HG02981 (cell line): ENCODE data around the gene RBM39.
"Not testable (repeated sequence)": the region's sequence is repeated elsewhere in the genome, so short reads cannot be mapped to it uniquely, and the experiment has no call there.

Experiments used
- ATAC-seq: cut with Tn5 transposase; IDR thresholded peaks from one replicate; pipeline ENCODE4 v1.9.1; 2021; ENCODE audit warnings: mild to moderate bottlenecking, moderate library complexity; ENCODE audit not compliant: unreplicated experiment

Gene RBM39

DNA sequence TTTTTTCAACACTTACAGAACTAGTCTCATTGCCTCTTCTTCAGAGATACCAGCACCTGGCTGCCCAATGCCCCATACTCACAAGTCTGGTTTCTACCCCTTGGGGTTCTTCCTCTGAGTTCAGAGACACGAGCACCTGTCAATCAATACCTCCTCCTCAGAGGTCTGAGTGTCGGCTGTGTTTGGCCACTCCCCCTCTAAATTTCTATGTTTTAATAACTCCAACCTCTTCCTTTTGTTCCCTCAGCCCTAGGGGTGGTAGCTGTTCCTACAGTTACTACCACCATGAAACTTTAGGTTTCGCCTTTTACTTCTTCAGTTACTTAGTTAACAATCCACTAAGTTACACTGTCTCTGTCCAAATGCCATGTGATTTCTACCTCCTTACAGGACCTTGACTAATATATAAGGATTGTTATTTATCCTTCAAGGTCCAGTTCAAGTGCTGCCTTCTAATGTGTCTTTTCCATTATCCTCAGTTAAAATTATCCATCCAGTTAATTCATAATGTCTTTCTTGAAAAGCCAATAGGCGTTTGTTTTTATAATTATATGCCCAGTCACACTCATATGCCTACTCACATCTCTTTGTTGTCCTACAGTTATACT is 15.1 kb upstream of the RBM39 start:
- ATAC-seq = no peak

DNA sequence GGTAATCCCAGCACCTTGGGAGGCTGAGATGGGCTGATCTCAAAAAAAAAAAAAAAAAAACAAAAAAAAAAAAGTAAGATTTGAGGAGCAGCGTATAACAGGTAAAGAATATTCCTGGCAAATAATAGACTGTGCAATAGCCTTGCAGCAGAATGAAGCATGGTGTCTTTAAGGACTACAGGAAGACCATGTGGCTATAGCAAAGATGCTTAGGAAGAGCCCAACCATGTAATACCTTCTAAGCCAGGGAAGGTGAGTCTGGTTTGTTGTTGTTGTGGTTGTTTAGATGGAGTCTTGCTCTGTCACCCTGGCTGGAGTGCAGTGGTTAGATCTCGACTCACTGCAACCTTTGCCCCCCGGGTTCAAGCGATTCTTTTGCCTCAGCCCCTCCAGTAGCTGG is 14.3 kb upstream of the RBM39 start:
- ATAC-seq = no peak

DNA sequence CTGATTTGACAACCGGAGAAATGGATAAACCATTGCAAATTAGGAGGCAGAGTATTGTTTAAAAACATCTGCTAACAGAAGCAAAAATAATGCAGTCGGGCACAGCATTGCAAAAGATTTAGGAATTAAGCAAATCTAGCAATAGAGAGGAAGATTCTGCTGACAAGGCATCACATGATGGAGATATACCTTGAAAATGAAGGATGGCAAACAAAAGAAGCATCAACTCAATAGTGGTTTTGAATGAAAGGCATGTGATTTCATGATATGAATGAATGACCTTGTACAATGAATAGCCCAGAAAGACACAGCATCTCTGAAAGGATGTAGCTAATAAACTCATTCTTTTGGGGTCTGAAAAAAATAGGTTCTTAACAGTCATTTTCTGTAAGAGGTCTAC is 8.6 kb upstream of the RBM39 start:
- ATAC-seq = no peak

DNA sequence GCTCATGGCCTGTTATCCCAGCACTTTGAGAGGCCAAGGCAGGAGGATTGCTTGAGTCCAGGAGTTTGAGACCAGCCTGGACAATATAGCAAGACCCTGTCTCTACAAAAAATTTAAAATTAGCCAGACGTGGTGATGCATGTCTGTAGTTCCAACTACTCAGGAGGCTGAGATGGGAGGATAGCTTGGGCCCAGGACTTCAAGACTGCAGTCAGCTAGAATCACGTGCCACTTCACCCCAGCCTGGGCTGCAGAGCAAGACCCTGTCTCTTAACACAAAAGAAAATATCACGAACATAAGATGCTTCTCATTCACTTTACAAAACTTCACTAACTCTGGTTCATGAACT is 2.4 kb upstream of the RBM39 start:
- ATAC-seq = not testable (repeated sequence)

DNA sequence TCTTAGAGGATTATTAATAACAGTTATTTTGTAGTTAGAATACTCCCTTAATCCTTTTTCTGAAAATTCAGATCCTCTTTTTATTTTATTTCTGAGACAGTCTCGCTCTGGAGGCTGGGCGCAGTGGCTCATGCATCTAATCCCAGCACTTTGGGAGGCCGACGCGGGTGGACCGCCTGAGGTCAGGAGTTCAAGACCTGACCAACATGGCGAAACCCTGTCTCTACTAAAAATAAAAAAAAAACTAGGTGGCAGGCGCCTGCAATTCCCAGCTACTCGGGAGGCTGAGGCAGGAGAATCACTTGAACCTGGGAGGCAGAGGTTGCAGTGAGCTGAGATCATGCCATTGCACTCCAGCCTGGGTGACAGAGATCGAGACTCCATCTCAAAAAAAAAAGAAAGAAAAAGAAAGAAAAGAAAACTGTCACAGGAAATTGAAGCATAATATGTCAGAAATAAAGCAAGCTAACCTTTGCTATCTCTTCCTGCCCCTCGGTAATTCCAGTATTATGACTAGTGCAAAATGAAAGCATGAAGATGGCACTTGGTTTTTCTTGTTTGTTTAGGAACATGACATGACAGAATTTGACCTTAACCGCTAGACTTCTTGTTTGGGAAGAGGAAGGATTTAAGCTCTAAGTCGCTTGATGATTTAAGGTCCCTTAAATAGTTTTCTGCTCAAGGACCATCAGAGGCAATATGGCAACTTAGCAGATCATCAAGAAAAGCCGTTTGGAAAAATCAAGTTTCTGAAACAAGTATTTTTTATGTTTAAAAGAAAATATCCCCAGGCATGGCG is 1.8 kb upstream of the RBM39 start:
- ATAC-seq = no peak

DNA sequence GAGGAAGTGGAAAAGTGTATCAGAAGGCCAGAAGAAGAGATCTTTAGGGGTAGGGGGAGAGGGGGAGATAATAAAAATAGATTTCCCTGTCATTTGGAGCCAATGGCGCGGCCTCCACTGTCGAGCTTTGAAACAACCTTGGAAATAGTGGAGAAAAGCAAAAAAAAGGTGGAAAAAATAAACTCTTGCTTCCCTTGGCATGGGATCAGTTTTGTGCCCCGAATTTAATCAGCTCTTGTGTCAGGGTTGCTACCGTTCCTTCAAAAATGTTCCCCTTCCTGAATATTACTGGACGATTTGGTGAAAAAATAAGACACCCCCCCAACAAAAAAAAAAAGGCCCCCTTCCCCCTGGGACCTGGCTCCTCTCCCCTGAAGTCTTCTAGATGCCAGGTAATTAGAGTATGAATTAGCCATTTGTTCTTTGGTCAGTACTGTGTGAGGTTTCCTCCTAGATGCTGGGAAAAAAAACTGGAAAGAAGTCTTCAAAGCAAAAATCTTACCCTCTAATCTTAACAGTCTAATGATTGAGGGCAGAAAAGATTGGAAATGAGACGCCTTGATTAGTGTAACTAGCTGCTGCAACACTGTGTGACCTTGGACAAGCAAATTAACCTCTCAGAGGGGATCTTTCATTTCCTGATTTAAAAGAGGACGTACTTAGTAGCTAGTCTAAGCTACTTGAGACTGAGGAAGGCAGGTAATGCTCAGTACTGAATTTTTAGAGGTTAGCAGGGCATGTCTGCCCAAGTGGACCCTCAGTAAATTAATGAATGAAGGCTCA is 872 bp upstream of the RBM39 start:
- no peak for ATAC-seq

DNA sequence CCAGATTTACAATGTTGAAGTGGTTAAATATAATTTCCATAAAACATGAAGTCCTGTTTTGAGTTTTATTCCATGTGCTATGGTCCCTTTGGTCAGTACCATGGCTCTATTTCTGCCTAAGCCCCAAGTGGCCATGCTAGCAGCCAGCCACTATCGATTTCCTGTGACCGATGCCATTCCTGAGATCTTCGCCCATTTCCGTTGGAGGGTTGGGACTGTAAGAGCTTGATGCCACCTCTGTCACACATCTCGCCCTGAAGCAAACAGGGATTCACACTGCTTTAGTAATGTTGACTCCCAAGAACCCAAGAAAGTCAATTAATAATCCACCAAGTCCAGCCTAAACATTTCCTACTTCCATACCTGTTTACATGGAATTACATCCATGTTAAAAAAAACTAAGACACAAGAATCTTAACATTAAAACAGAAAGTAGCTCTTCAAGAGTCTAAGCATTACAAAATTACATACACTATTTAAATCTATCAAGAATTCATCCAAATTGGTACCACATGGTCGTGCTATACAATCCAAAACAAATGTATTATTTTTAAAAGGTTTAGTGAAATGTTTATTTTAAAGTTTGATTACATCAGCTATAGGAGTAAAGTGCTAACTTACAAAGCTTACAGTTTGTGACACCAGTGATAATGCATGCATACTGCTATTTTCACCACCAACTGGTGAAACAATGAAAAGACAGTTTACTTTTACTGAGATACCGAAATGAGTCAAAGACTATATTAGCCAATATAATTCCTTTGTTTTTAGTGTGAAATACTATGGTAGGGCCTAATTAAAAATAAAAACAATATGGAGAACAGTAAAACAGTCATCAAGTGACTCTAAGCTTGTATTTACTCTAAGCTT is 2.5 kb downstream of the RBM39 start:
- no peak for ATAC-seq

DNA sequence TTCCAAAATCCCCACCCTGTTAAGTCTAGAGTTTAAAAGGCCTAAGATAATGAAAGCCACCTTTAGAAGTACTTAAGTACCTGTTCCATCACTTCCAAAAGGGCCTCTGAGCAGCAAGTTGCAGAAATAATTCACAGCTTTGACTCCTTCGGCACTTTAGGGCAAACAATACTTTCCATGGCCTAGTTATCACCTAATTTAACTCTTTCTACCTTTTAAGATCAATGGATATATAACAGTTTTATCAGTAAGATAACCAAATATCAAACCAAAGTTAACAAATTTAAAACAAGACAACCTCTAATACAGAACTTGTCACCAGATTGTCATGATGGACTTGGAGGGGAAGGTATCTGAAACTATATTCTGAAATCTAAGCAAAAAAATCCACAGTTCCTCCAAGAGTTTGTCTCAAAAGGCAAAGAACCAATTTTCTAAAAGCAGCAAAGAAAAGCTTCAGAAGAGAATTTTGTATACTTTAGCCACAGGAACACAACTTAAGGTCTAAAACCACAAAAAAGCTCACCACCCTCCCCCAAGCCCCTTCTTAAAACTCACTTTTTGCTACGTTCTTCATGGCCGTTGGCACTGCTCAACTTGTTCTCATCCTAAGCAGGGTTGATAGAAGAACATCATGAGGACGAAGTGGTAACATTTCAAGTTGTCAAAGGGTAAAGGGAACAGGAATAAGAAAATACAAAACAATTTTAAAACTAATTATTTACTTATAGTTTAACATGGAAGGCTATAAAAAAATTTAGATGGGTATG is 3.5 kb downstream of the RBM39 start:
- no peak for ATAC-seq

DNA sequence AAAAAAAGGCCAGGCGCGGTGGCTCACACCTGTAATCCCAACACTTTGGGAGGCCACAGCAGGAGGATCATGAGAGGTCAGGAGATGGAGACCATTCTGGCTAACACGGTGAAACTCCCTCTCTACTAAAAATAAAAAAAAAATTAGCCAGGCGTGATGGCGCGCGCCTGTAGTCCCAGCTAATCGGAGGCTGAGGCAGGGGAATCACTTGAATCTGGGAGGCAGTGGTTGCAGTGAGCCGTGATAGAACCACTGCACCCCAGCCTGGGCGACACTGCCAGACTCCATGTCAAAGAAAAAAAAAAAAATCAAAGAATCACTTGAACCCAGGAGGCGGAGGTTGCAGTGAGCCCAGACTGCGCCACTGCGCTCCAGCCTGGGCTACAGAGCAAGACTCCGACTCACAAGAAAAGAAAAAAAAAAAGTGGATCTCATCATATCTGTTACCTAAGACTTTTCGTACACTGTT is 4.2 kb downstream of the RBM39 start:
- no peak for ATAC-seq

DNA sequence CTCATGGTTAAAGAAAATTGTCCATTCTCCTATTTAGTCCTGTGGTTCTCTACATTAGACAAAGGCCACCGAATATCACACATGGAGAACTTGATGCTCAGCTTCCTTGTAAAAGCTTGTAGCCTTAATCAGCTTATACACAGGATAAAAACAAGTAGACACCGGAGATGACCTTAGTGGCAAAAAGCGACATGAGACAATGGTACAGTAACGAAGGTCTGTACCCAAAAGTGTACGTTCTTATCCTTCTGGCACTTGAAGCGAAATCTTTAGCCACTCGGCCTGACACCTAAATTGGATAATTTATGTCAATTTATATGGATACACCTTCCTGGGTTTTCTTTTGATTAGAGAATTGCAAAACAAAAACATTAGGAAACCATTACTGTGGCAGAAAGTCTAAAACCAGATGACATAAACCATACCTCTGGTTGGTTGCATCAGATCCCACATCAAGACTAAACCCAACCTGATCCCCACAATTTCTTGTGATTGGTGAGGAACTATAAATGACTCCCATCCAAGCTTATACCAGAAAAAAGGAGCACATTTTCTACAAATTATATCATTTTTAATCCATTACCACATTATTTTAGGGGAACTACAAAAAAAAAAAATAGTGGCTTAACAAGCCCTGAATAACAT is 6.1 kb downstream of the RBM39 start:
- ATAC-seq = no peak

DNA sequence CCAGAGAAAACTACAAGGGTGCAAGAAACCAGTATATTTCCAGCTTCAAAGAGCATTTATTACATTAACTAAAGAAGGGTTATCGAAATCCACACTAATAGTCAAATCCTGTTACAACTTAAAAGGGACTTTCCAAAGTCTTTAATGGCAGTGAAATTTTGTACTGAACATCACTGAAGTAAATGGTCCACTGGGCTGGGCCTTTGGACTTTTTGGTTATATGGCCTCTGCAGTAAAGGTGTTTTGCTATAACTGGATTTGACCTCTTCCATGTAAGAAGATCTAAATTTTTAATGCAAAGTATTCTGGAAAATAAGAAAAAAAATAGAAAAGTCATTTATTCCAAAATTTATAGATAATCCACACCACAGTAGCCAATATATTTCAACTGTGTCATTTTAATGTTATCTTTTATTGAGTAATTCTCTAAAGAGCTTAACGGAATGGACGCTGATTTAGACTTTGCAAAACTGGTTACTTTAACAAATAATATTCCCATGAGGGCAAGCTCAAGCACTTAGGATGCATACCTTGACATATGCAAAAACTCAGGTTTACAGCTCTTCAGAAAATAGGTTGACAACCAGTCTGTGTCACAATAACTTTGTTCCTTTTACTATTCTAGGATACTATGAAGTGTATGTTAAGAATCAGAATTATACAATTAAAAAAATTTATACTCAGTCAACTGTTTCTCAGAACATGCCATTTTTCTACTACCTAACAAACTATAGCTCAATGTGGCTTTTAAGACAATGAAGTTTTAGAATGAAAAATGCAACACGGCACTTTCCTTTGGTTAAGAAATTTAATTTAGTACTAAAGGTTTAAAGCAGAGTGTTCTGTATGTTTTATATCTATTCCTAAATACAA is 7.0 kb downstream of the RBM39 start:
- no peak for ATAC-seq

DNA sequence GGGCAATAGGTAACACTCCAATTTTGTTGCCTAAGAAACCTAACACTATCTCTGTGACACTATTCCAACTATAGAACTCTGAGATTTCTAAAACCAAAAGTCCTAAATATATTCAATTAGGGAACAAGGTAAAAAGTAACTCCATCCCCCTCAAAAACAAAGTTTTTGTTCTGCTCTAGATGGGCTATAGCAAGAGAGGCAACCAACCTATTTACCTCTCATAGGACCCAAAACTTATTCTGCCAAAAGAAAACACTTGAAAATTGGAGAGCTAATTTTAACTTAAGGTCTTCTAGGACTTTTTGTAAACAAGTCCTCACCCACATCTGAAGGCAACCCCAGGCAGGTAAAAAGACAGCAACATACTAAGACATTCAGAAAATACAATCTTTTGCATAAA is 7.7 kb downstream of the RBM39 start:
- ATAC-seq = no peak

DNA sequence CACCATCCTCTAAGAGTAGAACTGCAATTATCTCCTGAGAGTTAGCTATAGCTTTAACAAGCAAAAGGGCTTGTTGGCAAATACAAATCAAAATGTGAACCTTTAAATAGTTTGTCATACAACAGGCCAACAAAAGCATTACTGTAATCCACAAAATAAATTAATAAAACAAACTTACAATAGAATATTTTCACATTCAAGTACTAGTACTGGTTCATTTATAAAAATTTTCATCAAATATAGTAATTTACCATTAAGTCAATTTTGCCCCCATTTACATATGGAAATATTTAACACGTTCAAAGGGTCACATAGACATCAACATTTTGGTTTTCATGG is 9.4 kb downstream of the RBM39 start:
- no peak for ATAC-seq

DNA sequence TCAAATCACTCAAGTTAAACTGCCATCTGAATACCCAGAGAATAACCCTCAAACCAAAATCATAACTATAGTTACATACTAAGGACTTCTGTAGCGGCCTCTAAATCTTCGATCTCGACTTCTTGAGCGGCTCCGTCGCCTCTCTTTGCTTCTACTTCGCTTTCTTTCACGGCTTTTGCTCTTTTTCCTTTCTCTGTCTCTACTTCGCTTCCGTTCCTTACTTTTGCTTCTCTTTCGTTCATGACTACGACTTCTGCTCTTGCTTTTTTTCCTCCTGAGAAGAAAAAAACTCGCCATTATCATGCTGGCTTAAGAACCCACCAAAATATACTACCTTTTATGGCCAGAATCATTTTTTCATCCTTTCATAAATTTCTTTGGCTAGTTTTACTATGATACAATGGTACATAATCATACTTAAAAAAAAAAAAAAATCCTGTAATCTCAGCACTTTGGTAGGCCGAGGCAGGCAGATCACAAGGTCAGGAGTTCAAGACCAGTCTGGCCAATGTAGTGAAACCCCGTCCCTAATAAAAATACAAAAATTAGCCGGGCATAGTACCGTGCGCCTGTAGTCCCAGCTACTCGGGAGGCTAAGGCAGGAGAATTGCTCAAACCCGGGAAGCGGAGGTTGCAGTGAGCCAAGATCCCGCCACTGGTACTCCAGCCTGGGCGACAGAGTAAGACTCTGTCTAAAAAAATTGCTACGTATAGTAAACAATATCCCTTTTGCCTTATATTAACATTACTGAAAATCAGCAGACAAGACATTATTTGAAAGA is 10.0 kb downstream of the RBM39 start:
- no peak for ATAC-seq

DNA sequence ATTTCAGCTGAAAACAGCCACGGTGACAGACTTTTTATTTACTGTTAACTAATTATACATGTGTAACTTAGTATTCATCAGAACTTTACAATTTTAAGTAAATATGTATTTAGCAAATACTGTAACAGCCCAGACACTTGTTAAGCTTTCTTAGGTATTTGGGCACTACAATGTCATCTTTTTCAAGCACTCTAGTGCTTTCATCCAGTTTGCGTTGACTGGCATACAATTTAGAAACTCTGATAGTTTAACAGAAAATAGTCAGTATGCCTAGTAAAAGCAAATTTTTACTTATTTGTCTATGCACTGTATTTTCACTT is 10.6 kb downstream of the RBM39 start:
- ATAC-seq = no peak

DNA sequence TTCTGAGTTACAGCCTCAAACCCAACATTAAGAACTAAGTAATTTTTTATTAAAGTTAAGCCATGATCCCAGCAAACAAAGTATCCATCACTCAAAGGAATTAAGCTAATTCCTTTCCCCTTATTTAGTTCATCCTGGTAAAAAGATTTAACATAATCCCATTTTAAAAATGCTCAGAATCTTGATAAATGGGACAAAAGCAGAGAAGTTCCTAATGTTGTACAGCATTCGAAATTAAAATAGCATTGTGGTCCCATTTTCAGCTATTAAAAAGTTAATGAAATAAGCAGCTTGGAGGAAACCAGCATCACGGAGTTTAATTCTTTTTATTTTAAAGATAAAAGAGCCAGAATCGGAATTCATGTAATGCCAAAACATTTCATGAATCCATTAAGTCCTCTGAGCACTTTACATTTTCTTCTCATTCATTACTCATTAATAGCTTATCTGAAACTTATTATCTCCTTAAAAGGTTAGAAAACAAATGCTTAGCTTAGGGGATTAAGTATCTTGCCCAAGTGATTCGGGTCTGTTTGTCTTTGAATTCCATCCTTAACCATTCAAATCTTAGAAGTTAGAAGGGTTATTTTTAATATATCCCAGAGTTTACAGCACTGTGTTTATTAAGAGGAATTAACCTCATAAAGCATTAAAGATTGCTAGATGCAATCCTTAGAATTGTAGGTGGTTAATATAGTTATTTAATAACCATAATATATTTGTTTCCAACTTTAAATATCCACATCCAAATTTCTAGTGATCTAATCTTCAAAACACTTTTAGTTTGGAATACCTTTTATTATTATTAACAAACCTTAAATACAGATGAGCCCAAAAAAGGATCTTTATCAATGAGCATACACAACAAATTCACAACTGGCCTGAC is 11.2 kb downstream of the RBM39 start:
- no peak for ATAC-seq

DNA sequence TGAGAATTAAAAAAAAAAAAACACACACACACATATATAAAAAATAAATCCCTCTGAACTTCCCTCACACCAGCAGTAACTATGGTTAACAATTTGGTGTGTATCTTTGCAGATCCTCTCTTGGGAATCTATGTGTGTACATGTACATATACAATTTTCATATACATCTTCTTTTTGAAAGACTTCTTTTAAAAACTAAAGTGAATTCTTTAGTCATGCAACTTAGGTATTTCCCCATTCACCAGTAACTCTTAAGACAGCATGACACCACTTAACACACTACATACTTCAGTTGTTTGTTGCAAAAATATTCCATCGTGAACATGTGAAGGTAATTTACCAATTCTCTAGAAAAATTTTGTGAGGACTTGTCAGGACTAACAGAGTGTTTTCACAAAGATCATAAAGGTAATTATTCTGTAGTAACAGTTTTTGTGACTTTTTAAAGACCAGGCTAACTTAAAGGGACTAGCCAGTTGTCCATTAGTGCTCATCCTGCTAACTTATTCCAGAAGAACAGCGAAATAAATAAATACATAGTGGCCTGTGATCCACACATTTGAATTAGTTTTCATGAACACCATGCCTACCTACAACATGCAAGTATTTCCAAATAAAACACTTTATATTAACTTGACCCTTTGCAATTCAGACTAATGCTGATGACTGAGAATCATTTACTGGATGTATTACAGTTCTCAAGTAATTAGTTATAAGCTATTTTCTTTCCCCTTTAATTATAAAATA is 12.1 kb downstream of the RBM39 start:
- no peak for ATAC-seq
